Parathyroid adenoma (tissue), 2 donors: ENCODE measurements around the gene IMMP2L.

Experiments used
- H2AFZ ChIP-seq: fragments of 300-600 bp; sonication (generic); one replicate; pipeline ENCODE4 v1.7.0; 2017; ENCODE audit warnings: antibody characterized with exemption, mild to moderate bottlenecking
- H3K27ac ChIP-seq: fragments of 300-600 bp; sonication (generic); one replicate; pipeline ENCODE4 v1.7.0; 2017
- H3K27me3 ChIP-seq: fragments of 300-600 bp; sonication (generic); one replicate; pipeline ENCODE4 v1.7.0; 2017; ENCODE audit warnings: low read length; ENCODE audit not compliant: control insufficient read depth, insufficient read depth
- H3K36me3 ChIP-seq: fragments of 300-600 bp; sonication (generic); one replicate; pipeline ENCODE4 v1.7.0; 2017; ENCODE audit warnings: low read length; ENCODE audit not compliant: control insufficient read depth, insufficient read depth
- H3K4me1 ChIP-seq: fragments of 300-600 bp; sonication (generic); one replicate; pipeline ENCODE4 v1.7.0; 2017; ENCODE audit warnings: control low read depth
- H3K4me2 ChIP-seq: fragments of 300-600 bp; sonication (generic); one replicate; pipeline ENCODE4 v1.7.0; 2017; ENCODE audit warnings: low read length
- H3K4me3 ChIP-seq: fragments of 300-600 bp; sonication (generic); one replicate; pipeline ENCODE4 v1.7.0; 2017; ENCODE audit warnings: low read depth, low read length
- H3K79me2 ChIP-seq: fragments of 300-600 bp; sonication (generic); one replicate; pipeline ENCODE4 v1.7.0; 2017; ENCODE audit warnings: control low read depth
- H3K9ac ChIP-seq: fragments of 300-600 bp; sonication (generic); one replicate; pipeline ENCODE4 v1.7.0; 2017; ENCODE audit warnings: mild to moderate bottlenecking
- H3K9me3 ChIP-seq: fragments of 300-600 bp; sonication (generic); one replicate; pipeline ENCODE4 v1.7.0; 2017; ENCODE audit warnings: low read length; ENCODE audit not compliant: control insufficient read depth
- CTCF ChIP-seq: fragments of 300-600 bp; sonication (generic); IDR thresholded peaks from one replicate; pipeline ENCODE4 v1.7.0; 2017; ENCODE audit warnings: antibody characterized with exemption, mild to moderate bottlenecking
- donor health status: primary hyperparathyroidism.

IMMP2L gene

GRCh38 chr7:110929480-110930249, 632.6 kb downstream of the IMMP2L start:
- Histone ChIP-seq H3K4me2 (no peak overlapping the region), H3K79me2 (no peaks in the 10 kb centered on the region), H3K36me3 (no peaks in the 10 kb centered on the region), H3K9me3 (no peaks in the 10 kb centered on the region), H3K4me3 (no peak overlapping the region), H3K27me3 (no peaks in the 10 kb centered on the region), H3K4me1 (no peaks in the 10 kb centered on the region), H2AFZ (no peak overlapping the region), H3K9ac (no peak overlapping the region), H3K27ac (no peak overlapping the region)
- TF ChIP-seq CTCF, result no peak

DNA sequence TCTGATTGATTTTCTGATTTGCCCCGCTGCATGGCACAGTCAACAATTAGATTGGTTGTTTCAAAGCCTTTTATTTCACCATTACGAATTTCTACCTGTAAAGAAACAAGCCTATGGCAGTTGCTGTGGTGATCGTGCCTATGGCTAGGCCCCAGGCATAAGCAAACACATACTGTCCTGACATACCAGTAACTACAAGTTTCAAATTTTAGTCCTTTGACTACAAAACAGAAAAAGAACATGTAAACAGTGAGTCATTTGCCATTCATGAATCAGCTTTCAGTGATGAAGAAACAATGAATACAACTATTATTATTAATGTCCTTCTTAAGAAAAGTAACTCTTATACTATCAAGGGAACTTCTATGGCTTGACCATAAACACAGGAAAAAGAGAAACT, 639.4 kb downstream of the IMMP2L start:
- no peak overlapping the region for H2AFZ ChIP-seq
- no peaks in the 10 kb centered on the region for H3K9me3 ChIP-seq
- no peaks in the 10 kb centered on the region for H3K4me1 ChIP-seq
- no peak overlapping the region for H3K4me3 ChIP-seq
- H3K36me3 ChIP-seq, result no peaks in the 10 kb centered on the region
- no peak overlapping the region for H3K9ac ChIP-seq
- no peak overlapping the region for H3K27ac ChIP-seq
- H3K27me3 ChIP-seq, result no peaks in the 10 kb centered on the region
- no peak for TF ChIP-seq CTCF
- no peaks in the 10 kb centered on the region for H3K79me2 ChIP-seq
- H3K4me2 ChIP-seq, result no peak overlapping the region

GRCh38 chr7:110921595-110922151, 640.6 kb downstream of the IMMP2L start:
- Histone ChIP-seq H2AFZ (no peak overlapping the region), H3K9ac (no peak overlapping the region), H3K79me2 (no peaks in the 10 kb centered on the region), H3K9me3 (no peaks in the 10 kb centered on the region), H3K27ac (no peak overlapping the region), H3K4me2 (no peak overlapping the region), H3K4me3 (no peak overlapping the region), H3K4me1 (no peaks in the 10 kb centered on the region), H3K27me3 (no peaks in the 10 kb centered on the region), H3K36me3 (no peaks in the 10 kb centered on the region)
- TF ChIP-seq CTCF, result no peak

GRCh38 chr7:110918949-110919548, 643.2 kb downstream of the IMMP2L start:
- H3K27me3 ChIP-seq, result no peaks in the 10 kb centered on the region
- TF ChIP-seq CTCF, result no peak
- no peak overlapping the region for H3K4me3 ChIP-seq
- no peak overlapping the region for H3K9ac ChIP-seq
- H2AFZ ChIP-seq, result no peak overlapping the region
- H3K36me3 ChIP-seq, result no peaks in the 10 kb centered on the region
- H3K27ac ChIP-seq, result no peak overlapping the region
- H3K9me3 ChIP-seq, result no peaks in the 10 kb centered on the region
- H3K4me2 ChIP-seq, result no peak overlapping the region
- no peaks in the 10 kb centered on the region for H3K4me1 ChIP-seq
- no peaks in the 10 kb centered on the region for H3K79me2 ChIP-seq
